H9 (cell line): Measurements from ENCODE around the gene FBXO21. TPM values are rescaled to one million over a fixed set of nuclear protein-coding genes. Genes with fewer than 3 reads are reported as not detected.

Source experiments
- DNase-seq: peaks from one replicate; pipeline ENCODE4 v3.0.0-alpha.2; 2017
- H2AFZ ChIP-seq: one replicate; pipeline ENCODE4 v1.6.1; 2013; ENCODE audit warnings: mild to moderate bottlenecking, low read length, control low read depth, moderate library complexity
- H2AK5ac ChIP-seq: 2 replicates; pipeline ENCODE4 v1.6.1; 2013; ENCODE audit warnings: low read length, control low read depth, mixed read lengths; ENCODE audit not compliant: insufficient read length
- H2BK120ac ChIP-seq: one replicate; pipeline ENCODE4 v1.6.1; 2013; ENCODE audit warnings: low read depth, mild to moderate bottlenecking, low read length, control low read depth, inconsistent platforms; ENCODE audit not compliant: poor library complexity, severe bottlenecking
- H2BK12ac ChIP-seq: 2 replicates; pipeline ENCODE4 v1.6.1; 2013; ENCODE audit warnings: low read length, control low read depth, mixed read lengths, low read depth; ENCODE audit not compliant: insufficient read length
- H2BK15ac ChIP-seq: 2 replicates; pipeline ENCODE4 v1.6.1; 2013; ENCODE audit warnings: low read depth, low read length, control low read depth
- H2BK20ac ChIP-seq: one replicate; pipeline ENCODE4 v1.6.1; 2013; ENCODE audit warnings: low read depth, mild to moderate bottlenecking, low read length, control low read depth, inconsistent platforms; ENCODE audit not compliant: poor library complexity, severe bottlenecking
- H2BK5ac ChIP-seq: 2 replicates; pipeline ENCODE4 v1.6.1; 2013; ENCODE audit warnings: low read length, control low read depth, mixed read lengths; ENCODE audit not compliant: insufficient read length
- H3K14ac ChIP-seq: 2 replicates; pipeline ENCODE4 v1.6.1; 2013; ENCODE audit warnings: low read length, control low read depth; ENCODE audit not compliant: insufficient read depth
- H3K18ac ChIP-seq: 2 replicates; pipeline ENCODE4 v1.6.1; 2013; ENCODE audit warnings: low read depth, mild to moderate bottlenecking, mixed read lengths, low read length, control low read depth; ENCODE audit not compliant: insufficient read length
- H3K23ac ChIP-seq: 2 replicates; pipeline ENCODE4 v1.6.1; 2013; ENCODE audit warnings: low read length, control low read depth, mixed read lengths, low read depth; ENCODE audit not compliant: insufficient read length
- H3K23me2 ChIP-seq: 2 replicates; pipeline ENCODE4 v1.6.1; 2013; ENCODE audit warnings: low read depth, mild to moderate bottlenecking, mixed read lengths, low read length, control low read depth; ENCODE audit not compliant: insufficient read length, poor library complexity, severe bottlenecking
- H3K27ac ChIP-seq: 2 replicates; pipeline ENCODE4 v1.5.1; 2013; ENCODE audit warnings: low read length, control low read depth, mixed read lengths, low read depth; ENCODE audit not compliant: insufficient read length
- H3K27me3 ChIP-seq: 2 replicates; pipeline ENCODE4 v1.6.1; 2013; ENCODE audit warnings: low read length, control low read depth, inconsistent platforms; ENCODE audit not compliant: insufficient read depth
- H3K4ac ChIP-seq: 2 replicates; pipeline ENCODE4 v1.6.1; 2013; ENCODE audit warnings: low read depth, mild to moderate bottlenecking, control low read depth, inconsistent platforms, low read length, moderate library complexity
- H3K4me1 ChIP-seq: 2 replicates; pipeline ENCODE4 v1.6.1; 2013; ENCODE audit warnings: low read length, control low read depth, inconsistent platforms; ENCODE audit not compliant: insufficient read depth
- H3K4me2 ChIP-seq: 2 replicates; pipeline ENCODE4 v1.6.1; 2013; ENCODE audit warnings: low read length, control low read depth, mixed read lengths; ENCODE audit not compliant: insufficient read length, insufficient read depth
- H3K56ac ChIP-seq: 2 replicates; pipeline ENCODE4 v1.6.1; 2013; ENCODE audit warnings: low read depth, mild to moderate bottlenecking, mixed read lengths, low read length, control low read depth; ENCODE audit not compliant: insufficient read length
- H3K79me1 ChIP-seq: 2 replicates; pipeline ENCODE4 v1.6.1; 2013; ENCODE audit warnings: low read depth, mild to moderate bottlenecking, moderate library complexity, low read length, control low read depth, inconsistent platforms; ENCODE audit not compliant: insufficient read depth, poor library complexity, severe bottlenecking
- H3K79me2 ChIP-seq: 2 replicates; pipeline ENCODE4 v1.6.1; 2013; ENCODE audit warnings: low read length, control low read depth, inconsistent platforms; ENCODE audit not compliant: insufficient read depth
- H3K9ac ChIP-seq: 2 replicates; pipeline ENCODE4 v1.6.1; 2013; ENCODE audit warnings: low read length, control low read depth, mixed read lengths; ENCODE audit not compliant: insufficient read length; ENCODE audit errors: extremely low read depth
- H3K9me3 ChIP-seq: one replicate; pipeline ENCODE4 v1.6.1; 2013; ENCODE audit warnings: low read depth, low read length, inconsistent platforms; ENCODE audit not compliant: control insufficient read depth
- H3T11ph ChIP-seq: one replicate; pipeline ENCODE4 v1.6.1; 2013; ENCODE audit warnings: mild to moderate bottlenecking, low read length, control low read depth, inconsistent platforms
- H4K20me1 ChIP-seq: one replicate; pipeline ENCODE4 v1.6.1; 2013; ENCODE audit not compliant: control insufficient read depth, insufficient read length, insufficient read depth
- H4K5ac ChIP-seq: 2 replicates; pipeline ENCODE4 v1.6.1; 2013; ENCODE audit warnings: low read depth, mild to moderate bottlenecking, mixed read lengths, low read length, control low read depth; ENCODE audit not compliant: insufficient read length
- H4K8ac ChIP-seq: replicated peaks from 2 replicates; pipeline ENCODE4 v1.6.1; 2013; ENCODE audit warnings: low read length, control low read depth, mixed read lengths, low read depth; ENCODE audit not compliant: insufficient read length
- H4K91ac ChIP-seq: 2 replicates; pipeline ENCODE4 v1.6.1; 2013; ENCODE audit warnings: low read depth, mild to moderate bottlenecking, moderate library complexity, mixed read lengths, low read length, control low read depth; ENCODE audit not compliant: insufficient read length
- H3K27ac Mint-ChIP-seq, 3 experiments: 2 replicates in 2 of 3; 3 replicates in 1 of 3; pipeline ENCODE4 v1.8.0; 2020 to 2021; ENCODE audit warnings: mixed read lengths in 3 of 3, mild to moderate bottlenecking in 1 of 3, moderate library complexity in 1 of 3
- H3K27me3 Mint-ChIP-seq: 2 replicates; pipeline ENCODE4 v1.8.0; 2021; ENCODE audit warnings: low read depth, mild to moderate bottlenecking, moderate library complexity, mixed read lengths
- H3K36me3 Mint-ChIP-seq, 3 experiments: 2 replicates in 2 of 3; 3 replicates in 1 of 3; pipeline ENCODE4 v1.8.0; 2020 to 2021; ENCODE audit warnings: low read depth in 3 of 3, mixed read lengths in 3 of 3; ENCODE audit not compliant: insufficient read depth in 1 of 3
- H3K4me1 Mint-ChIP-seq, 2 experiments: 2 replicates each; pipeline ENCODE4 v1.8.0; 2020; ENCODE audit warnings: mixed read lengths in 2 of 2
- H3K4me3 Mint-ChIP-seq, 2 experiments: 2 replicates in 1 of 2; 3 replicates in 1 of 2; pipeline ENCODE4 v1.8.0; 2020 to 2021; ENCODE audit warnings: mild to moderate bottlenecking in 2 of 2, mixed read lengths in 2 of 2, moderate library complexity in 1 of 2
- H3K9me3 Mint-ChIP-seq, 2 experiments: 2 replicates in 1 of 2; 3 replicates in 1 of 2; pipeline ENCODE4 v1.8.0; 2020; ENCODE audit warnings: mild to moderate bottlenecking in 2 of 2, mixed read lengths in 2 of 2, moderate library complexity in 1 of 2
- WGBS: extraction: QIAGEN DNeasy Blood & Tissue Kit; methylation state at CpG from one replicate; pipeline ENCODE4 v1.1.7; 2013; ENCODE audit warnings: missing lambda C conversion rate, low lambda C conversion rate, mixed read lengths; ENCODE audit not compliant: insufficient read length; ENCODE audit errors: extremely low coverage; 5-methylcytosine and 5-hydroxymethylcytosine counted together
- total RNA-seq: library from RNA; stranded (reverse); gene quantifications from 2 replicates; pipeline ENCODE4 v1.2.1, GENCODE V29; 2021
- TF ChIP-seq, protein P1 (sequence below): fragments of 200-600 bp; sonication (generic); conservative IDR thresholded peaks from 3 replicates; pipeline ENCODE4 v1.8.0; 2021; ENCODE audit warnings: antibody characterized with exemption, mild to moderate bottlenecking

Gene FBXO21
- total RNA-seq, 1 experiment from 2014 or later, result 58.6 TPM

DNA sequence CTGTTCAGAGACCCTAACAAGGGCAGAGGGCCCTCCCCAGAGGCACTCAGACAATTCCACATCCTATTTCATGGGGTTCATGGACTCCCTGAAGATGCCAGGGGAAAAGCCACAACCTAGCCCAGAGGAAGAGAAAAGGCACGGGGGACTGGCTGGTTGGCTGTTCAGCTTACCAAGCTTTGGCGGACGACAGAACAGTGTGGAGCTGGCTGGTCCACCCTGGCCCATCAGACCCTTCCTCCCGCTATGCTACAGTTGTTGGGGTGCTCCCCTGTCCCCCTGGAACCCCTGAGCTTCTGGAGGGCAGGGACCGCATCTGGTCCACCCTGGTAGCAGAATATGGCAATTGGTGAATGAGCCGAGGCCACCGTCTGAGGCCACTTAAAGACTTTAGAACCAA lies 97.4 kb downstream of the FBXO21 start:
- H2BK12ac ChIP-seq, result no peak overlapping the region
- H3K27ac Mint-ChIP-seq, result no peak overlapping the region; a peak in 2 of 7 replicates
- H3K9ac ChIP-seq, result no peak overlapping the region
- no peak overlapping the region for H2BK5ac ChIP-seq
- no peaks in the 10 kb centered on the region for H3K4me1 ChIP-seq
- H4K5ac ChIP-seq, result no peak overlapping the region
- no peak overlapping the region for H3K4ac ChIP-seq
- H4K20me1 ChIP-seq, result no peaks in the 10 kb centered on the region
- H3K23me2 ChIP-seq, result no peaks in the 10 kb centered on the region
- no peaks in the 10 kb centered on the region for H3K79me2 ChIP-seq
- peaks cover under 1% of the 10 kb centered on the region; the same call in 1 of the 2 replicates for H3K27me3 ChIP-seq
- no peak overlapping the region for H2AFZ ChIP-seq
- H3K18ac ChIP-seq, result no peak overlapping the region
- no peak overlapping the region for H3K14ac ChIP-seq
- TF ChIP-seq, protein P1, sequence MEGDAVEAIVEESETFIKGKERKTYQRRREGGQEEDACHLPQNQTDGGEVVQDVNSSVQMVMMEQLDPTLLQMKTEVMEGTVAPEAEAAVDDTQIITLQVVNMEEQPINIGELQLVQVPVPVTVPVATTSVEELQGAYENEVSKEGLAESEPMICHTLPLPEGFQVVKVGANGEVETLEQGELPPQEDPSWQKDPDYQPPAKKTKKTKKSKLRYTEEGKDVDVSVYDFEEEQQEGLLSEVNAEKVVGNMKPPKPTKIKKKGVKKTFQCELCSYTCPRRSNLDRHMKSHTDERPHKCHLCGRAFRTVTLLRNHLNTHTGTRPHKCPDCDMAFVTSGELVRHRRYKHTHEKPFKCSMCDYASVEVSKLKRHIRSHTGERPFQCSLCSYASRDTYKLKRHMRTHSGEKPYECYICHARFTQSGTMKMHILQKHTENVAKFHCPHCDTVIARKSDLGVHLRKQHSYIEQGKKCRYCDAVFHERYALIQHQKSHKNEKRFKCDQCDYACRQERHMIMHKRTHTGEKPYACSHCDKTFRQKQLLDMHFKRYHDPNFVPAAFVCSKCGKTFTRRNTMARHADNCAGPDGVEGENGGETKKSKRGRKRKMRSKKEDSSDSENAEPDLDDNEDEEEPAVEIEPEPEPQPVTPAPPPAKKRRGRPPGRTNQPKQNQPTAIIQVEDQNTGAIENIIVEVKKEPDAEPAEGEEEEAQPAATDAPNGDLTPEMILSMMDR, result no peak
- no peak overlapping the region for H2AK5ac ChIP-seq
- WGBS, result no CpG with 5 or more reads among the region's 7 CpGs
- H3K9me3 Mint-ChIP-seq, result peaks cover 14 to 18% of the 10 kb centered on the region in 2 experiments
- DNase-seq, result no peak
- no peak overlapping the region for H2BK15ac ChIP-seq
- no peak overlapping the region for H3T11ph ChIP-seq
- H2BK20ac ChIP-seq, result no peak overlapping the region
- no peaks in the 10 kb centered on the region for H3K79me1 ChIP-seq
- H3K4me1 Mint-ChIP-seq, result peaks cover 9 to 27% of the 10 kb centered on the region in 2 experiments
- H4K91ac ChIP-seq, result no peak overlapping the region
- H3K4me3 Mint-ChIP-seq, result no peak overlapping the region
- H2BK120ac ChIP-seq, result no peak overlapping the region
- no peak overlapping the region for H3K27ac ChIP-seq
- no peaks in the 10 kb centered on the region for H3K9me3 ChIP-seq
- no peak overlapping the region for H3K4me2 ChIP-seq
- H4K8ac ChIP-seq, result no peak overlapping the region
- no peak overlapping the region for H3K56ac ChIP-seq
- no peak overlapping the region for H3K23ac ChIP-seq
- peaks cover 6 to 20% (median 8%) of the 10 kb centered on the region in 3 experiments; a peak in 6 of 7 replicates for H3K36me3 Mint-ChIP-seq
- H3K27me3 Mint-ChIP-seq, result peaks cover 20% of the 10 kb centered on the region
